ENCODE measurements around the gene HMGXB4. TPM values are rescaled to one million over a fixed set of nuclear protein-coding genes. Genes with fewer than 3 reads are reported as not detected.
"Not testable (repeated sequence)": the region's sequence is repeated elsewhere in the genome, so short reads cannot be mapped to it uniquely, and the experiment has no call there.

The HMGXB4 gene
- total and polyA plus RNA-seq, 8 donors = 4.8 to 31.0 (median 13.4) TPM

DNA sequence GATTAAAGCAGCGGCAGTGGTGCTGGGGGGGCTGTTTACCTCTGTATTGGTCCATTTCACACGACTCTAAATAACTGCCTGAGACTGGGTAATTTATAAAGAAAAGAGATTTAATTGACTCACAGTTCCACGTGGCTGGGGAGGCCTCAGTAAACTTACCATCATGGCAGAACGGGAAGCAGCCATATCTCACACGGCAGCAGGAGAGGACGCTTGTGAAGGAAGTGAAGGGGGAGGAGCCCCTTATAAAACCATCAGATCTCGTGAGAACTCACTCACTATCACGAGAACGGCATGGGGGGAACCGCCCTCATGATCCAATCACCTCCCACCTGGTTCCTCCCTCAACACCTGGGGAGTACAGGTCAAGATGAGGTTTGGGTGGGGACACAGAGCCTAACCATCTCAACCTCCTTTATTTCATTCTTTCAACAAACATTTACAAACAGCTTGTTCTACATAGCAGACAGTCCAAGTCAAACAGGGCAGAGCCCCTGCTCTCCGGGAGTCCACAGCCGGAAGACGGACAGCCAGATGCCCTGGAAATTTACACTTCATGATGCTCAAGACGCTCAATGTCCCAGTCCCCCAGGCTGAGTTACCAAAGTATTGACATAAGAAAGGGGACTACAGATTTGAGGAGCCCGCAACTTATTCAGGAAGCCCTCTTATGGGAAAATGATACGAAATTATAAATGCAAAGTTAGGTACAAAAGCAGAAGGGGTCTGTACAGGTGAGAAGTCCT, 26.3 kb upstream of the HMGXB4 start:
- TF ChIP-seq POLR2A (IDR thresholded peaks at IDR 0.05) (no peak), POLR2AphosphoS5 (IDR thresholded peaks at IDR 0.05) (no peak), EP300 (IDR thresholded peaks at IDR 0.05) (no peak)
- TF ChIP-seq, protein P1, sequence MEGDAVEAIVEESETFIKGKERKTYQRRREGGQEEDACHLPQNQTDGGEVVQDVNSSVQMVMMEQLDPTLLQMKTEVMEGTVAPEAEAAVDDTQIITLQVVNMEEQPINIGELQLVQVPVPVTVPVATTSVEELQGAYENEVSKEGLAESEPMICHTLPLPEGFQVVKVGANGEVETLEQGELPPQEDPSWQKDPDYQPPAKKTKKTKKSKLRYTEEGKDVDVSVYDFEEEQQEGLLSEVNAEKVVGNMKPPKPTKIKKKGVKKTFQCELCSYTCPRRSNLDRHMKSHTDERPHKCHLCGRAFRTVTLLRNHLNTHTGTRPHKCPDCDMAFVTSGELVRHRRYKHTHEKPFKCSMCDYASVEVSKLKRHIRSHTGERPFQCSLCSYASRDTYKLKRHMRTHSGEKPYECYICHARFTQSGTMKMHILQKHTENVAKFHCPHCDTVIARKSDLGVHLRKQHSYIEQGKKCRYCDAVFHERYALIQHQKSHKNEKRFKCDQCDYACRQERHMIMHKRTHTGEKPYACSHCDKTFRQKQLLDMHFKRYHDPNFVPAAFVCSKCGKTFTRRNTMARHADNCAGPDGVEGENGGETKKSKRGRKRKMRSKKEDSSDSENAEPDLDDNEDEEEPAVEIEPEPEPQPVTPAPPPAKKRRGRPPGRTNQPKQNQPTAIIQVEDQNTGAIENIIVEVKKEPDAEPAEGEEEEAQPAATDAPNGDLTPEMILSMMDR (IDR thresholded peaks at IDR 0.05) = no peak
- DNase-seq = peak in 1 of 2 donors; percentile 11
- Histone ChIP-seq H3K36me3 (no peaks in the 10 kb centered on the region), H3K4me1 (no peaks in the 10 kb centered on the region), H3K27ac (no peak overlapping the region), H3K9me3 (peaks cover 0 to 6% (median 0%) of the 10 kb centered on the region in 4 donors), H3K27me3 (peaks cover 0 to 57% (median 5%) of the 10 kb centered on the region in 3 donors), H3K4me3 (no peak overlapping the region)
- 33 to 43% (median 38%) methylated on average over 16 of the region's 16 CpGs for WGBS, 5 donors
- intact Hi-C loops (cut with DNase I; ENCODE audit: low total_unique reads) = no loop called here

DNA sequence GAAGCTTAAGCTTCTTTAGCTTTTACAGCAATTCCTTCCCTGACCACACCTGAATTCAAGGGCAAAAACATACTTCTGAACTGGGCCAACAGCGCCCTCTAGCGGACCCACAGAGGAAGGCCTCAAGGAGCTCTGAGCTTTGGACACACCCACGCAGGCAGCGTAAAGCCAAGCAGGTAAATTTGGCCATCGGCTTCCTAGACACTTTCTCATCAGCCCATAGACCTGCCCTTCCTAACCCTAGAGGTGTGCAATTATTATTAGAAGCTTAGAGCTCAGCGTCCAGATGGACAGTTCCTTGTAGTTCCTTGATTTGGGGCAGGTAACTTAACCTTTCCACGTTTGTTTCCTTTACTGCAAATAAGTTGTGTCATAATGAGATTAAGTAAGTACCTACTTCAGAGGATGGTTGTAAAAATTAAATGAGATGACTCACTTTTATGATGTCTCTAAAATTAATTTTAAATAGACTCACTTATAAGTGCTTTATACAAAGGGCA, 25.7 kb upstream of the HMGXB4 start:
- DNase-seq = peak; percentile 72 to 90

DNA sequence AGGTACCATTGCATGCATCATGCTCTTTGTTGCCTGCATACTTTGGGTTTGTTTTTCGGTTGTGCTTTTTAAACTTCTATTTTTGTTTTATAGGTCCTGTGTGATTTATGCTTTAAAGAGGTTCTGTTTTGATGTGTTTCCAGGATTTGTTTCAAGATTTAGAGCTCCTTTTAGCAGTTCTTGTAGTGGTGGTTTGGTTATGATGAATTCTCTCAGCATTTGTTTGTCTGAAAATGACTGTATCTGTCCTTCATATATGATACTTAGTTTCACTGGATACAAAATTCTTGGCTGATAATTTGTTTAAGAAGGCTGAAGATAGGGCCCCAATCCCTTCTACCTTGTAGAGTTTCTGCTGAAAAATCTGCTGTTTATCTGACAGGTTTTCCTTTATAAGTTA, 18.5 kb upstream of the HMGXB4 start:
- H3K36me3 ChIP-seq; DNase-seq; H3K9me3 ChIP-seq; H3K4me1 ChIP-seq; H3K27me3 ChIP-seq; H3K27ac ChIP-seq; H3K4me3 ChIP-seq; intact Hi-C loops (cut with DNase I; ENCODE audit: low total_unique reads): not testable (repeated sequence)
- 85 to 94% (median 89%) methylated on average over 1 of the region's 1 CpG for WGBS, 5 donors

More for the DNA sequence above, 25.7 kb upstream of the HMGXB4 start:
- intact Hi-C loops (cut with DNase I; ENCODE audit: low total_unique reads) = no loop called here
- H3K36me3 ChIP-seq = no peaks in the 10 kb centered on the region
- no peak overlapping the region for H3K4me3 ChIP-seq
- no peak overlapping the region for H3K27ac ChIP-seq
- H3K27me3 ChIP-seq = peaks cover 0 to 51% (median 5%) of the 10 kb centered on the region in 3 donors
- no peak for TF ChIP-seq POLR2AphosphoS5 (IDR thresholded peaks at IDR 0.05)
- TF ChIP-seq, protein P1 (IDR thresholded peaks at IDR 0.05) = peak in 5 of 7 experiments; percentile 62 to 79 (median 70)
- no peak for TF ChIP-seq POLR2A (IDR thresholded peaks at IDR 0.05)
- TF ChIP-seq EP300 (IDR thresholded peaks at IDR 0.05) = no peak
- 7 to 16% (median 15%) methylated on average over 7 of the region's 7 CpGs for WGBS, 5 donors
- peaks cover 0 to 6% (median 0%) of the 10 kb centered on the region in 4 donors for H3K9me3 ChIP-seq
- H3K4me1 ChIP-seq = no peaks in the 10 kb centered on the region

DNA sequence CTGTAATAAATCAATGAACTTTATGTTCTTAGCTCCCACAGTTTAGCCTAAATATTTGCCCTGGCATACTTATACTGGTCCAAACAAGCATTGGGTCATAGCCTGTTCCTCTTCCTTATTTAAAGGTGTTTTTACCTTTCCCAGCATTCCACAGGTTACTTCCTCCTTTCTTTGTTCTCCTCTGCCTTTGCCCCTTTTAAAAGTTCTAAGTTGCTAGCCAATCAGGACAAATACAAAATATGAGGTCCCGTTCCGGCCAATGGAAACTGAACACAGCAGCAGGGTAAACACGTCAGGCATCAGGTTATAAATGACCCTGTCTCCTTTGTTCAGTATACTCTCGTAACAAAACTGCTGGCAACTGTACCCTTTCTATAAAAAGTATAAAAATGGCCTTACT, 12.8 kb upstream of the HMGXB4 start:
- WGBS, 5 donors = 50 to 72% (median 67%) methylated on average over 4 of the region's 4 CpGs
- intact Hi-C loops (cut with DNase I; ENCODE audit: low total_unique reads); H3K27me3 ChIP-seq: not testable (repeated sequence)

DNA sequence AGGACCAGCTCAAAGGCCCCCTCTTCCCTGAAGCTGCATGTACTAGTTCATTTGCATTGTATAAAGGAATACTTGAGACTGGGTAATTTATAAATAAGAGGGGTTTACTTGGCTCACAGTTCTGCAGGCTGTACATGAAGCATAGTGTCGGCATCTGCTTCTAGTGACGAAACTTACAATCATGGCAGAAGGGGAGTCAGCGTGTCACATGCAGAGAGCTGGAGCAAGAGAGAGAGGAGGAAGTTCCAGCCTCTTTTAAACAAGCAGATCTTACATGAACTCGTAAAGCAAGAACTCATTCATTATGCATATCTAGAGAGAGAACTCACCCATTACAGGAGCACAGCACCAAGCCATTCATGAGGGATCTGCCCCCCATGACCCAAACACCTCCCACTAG, 7.1 kb upstream of the HMGXB4 start:
- H3K27me3 ChIP-seq = no peaks in the 10 kb centered on the region
- TF ChIP-seq, protein P1 (IDR thresholded peaks at IDR 0.05) = no peak
- TF ChIP-seq EP300 (IDR thresholded peaks at IDR 0.05) (no peak), POLR2AphosphoS5 (IDR thresholded peaks at IDR 0.05) (no peak), POLR2A (IDR thresholded peaks at IDR 0.05) (no peak)
- H3K4me1 ChIP-seq = no peaks in the 10 kb centered on the region
- no peak overlapping the region for H3K4me3 ChIP-seq
- H3K9me3 ChIP-seq = no peaks in the 10 kb centered on the region
- intact Hi-C loops (cut with DNase I; ENCODE audit: low total_unique reads) = no loop called here
- DNase-seq = no peak
- WGBS, 5 donors = 61 to 83% (median 74%) methylated on average over 4 of the region's 4 CpGs
- H3K36me3 ChIP-seq = no peaks in the 10 kb centered on the region
- no peak overlapping the region for H3K27ac ChIP-seq

More for the DNA sequence above, 12.8 kb upstream of the HMGXB4 start:
- H3K9me3 ChIP-seq, H3K4me3 ChIP-seq, DNase-seq, H3K4me1 ChIP-seq, H3K27ac ChIP-seq, H3K36me3 ChIP-seq: not testable (repeated sequence)
